Stimulated activated CD8-positive, alpha-beta memory T cell treated with anti-CD3 and anti-CD28 coated beads, Interleukin-12 subunit alpha, Interleukin-12 subunit beta, amount 100 ng/mL, for 24 hours (primary cell): ENCODE measurements around the gene SH3BGR.

ENCODE experiments used
- DNase-seq: peaks from one replicate; pipeline ENCODE4 v3.0.0-alpha.2; 2020; ENCODE audit errors: extremely low read depth

The SH3BGR gene

GRCh38 chr21:39456665-39457064 is 4.9 kb downstream of the SH3BGR start:
- DNase-seq = no peak

- DNase-seq = no peak
These were observed 9.6 kb downstream of the SH3BGR start for GRCh38 chr21:39461419-39461818.

- DNase-seq = no peak
These were observed 11.5 kb downstream of the SH3BGR start for GRCh38 chr21:39463308-39463707.

- no peak for DNase-seq
These were observed 14.8 kb downstream of the SH3BGR start for GRCh38 chr21:39466584-39466983.

- DNase-seq = no peak
These were observed 16.0 kb downstream of the SH3BGR start for GRCh38 chr21:39467746-39468145.

- DNase-seq = no peak
These were observed 16.8 kb downstream of the SH3BGR start for GRCh38 chr21:39468559-39468958.

GRCh38 chr21:39471598-39471997 is 19.8 kb downstream of the SH3BGR start:
- DNase-seq = no peak

- no peak for DNase-seq
These were observed 21.0 kb downstream of the SH3BGR start for GRCh38 chr21:39472786-39473185.

- DNase-seq = no peak
These were observed 22.8 kb downstream of the SH3BGR start for GRCh38 chr21:39474611-39475010.

- DNase-seq = no peak
These were observed 27.5 kb downstream of the SH3BGR start for GRCh38 chr21:39479164-39479813.

GRCh38 chr21:39479814-39480182 is 28.0 kb downstream of the SH3BGR start:
- no peak for DNase-seq

GRCh38 chr21:39480271-39480670 is 28.5 kb downstream of the SH3BGR start:
- no peak for DNase-seq

GRCh38 chr21:39481886-39482285 is 30.1 kb downstream of the SH3BGR start:
- no peak for DNase-seq

GRCh38 chr21:39483917-39484316 is 32.1 kb downstream of the SH3BGR start:
- DNase-seq = no peak

- no peak for DNase-seq
These were observed 33.0 kb downstream of the SH3BGR start for GRCh38 chr21:39484711-39485276.

GRCh38 chr21:39489380-39489924 is 37.7 kb downstream of the SH3BGR start:
- no peak for DNase-seq

GRCh38 chr21:39499156-39499555 is 47.4 kb downstream of the SH3BGR start:
- no peak for DNase-seq

- no peak for DNase-seq
These were observed 50.9 kb downstream of the SH3BGR start for GRCh38 chr21:39502631-39503030.

GRCh38 chr21:39503123-39503762 is 51.5 kb downstream of the SH3BGR start:
- DNase-seq = no peak

GRCh38 chr21:39504230-39504629 is 52.5 kb downstream of the SH3BGR start:
- DNase-seq = no peak

GRCh38 chr21:39510240-39510639 is 58.5 kb downstream of the SH3BGR start:
- no peak for DNase-seq

- DNase-seq = no peak
These were observed 59.3 kb downstream of the SH3BGR start for GRCh38 chr21:39511102-39511501.

GRCh38 chr21:39513735-39514134 is 62.0 kb downstream of the SH3BGR start:
- DNase-seq = no peak
